ENCODE results near the gene NISCH. TPM values are rescaled to one million over a fixed set of nuclear protein-coding genes. Genes with fewer than 3 reads are reported as not detected.

NISCH gene
- polyA plus RNA-seq, 2 of the 4 experiments (the other 2 are of a cell fraction), result 17.3 to 18.2 TPM

DNA sequence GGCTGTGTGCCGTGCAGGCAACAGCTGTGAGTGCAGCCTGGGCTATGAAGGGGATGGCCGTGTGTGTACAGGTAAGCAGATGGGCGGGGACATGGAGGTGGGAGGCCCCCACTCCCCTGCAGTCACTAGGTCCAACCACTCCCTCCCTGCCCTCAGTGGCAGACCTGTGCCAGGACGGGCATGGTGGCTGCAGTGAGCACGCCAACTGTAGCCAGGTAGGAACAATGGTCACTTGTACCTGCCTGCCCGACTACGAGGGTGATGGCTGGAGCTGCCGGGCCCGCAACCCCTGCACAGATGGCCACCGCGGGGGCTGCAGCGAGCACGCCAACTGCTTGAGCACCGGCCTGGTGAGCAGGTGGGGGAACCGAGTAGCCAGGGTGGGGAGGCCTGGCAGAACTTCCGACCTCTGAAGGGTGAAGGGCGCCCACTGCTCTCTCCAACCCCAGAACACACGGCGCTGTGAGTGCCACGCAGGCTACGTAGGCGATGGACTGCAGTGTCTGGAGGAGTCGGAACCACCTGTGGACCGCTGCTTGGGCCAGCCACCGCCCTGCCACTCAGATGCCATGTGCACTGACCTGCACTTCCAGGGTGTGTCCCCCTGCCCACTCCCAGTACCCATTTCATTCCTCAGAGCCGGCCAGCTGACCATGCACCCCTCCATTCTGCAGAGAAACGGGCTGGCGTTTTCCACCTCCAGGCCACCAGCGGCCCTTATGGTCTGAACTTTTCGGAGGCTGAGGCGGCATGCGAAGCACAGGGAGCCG lies 66.7 kb downstream of the NISCH start:
- FAIRE-seq, result no peak
- H3K27ac ChIP-seq, result no peak overlapping the region

DNA sequence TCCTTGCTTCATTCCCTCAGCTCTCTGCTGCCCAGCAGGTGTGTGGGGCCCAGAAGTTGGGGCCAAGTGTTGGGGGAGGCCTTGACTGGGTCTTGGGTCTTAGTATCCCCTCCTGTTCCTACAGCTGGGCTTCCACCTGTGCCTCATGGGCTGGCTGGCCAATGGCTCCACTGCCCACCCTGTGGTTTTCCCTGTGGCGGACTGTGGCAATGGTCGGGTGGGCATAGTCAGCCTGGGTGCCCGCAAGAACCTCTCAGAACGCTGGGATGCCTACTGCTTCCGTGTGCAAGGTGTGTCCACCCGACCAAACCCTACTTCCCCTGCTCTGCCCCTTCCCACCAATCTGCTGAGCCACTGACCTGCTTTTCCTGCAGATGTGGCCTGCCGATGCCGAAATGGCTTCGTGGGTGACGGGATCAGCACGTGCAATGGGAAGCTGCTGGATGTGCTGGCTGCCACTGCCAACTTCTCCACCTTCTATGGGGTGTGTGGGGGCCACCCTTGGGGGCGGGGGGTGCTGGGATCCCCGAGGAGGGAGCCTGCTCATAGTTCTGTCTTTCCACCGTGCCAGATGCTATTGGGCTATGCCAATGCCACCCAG lies 67.3 kb downstream of the NISCH start:
- ATAC-seq, result no peak
- POLR2A ChIA-PET, result no interaction called here
- Histone ChIP-seq H3K27ac (no peak overlapping the region), H3K4me2 (no peak overlapping the region), H3K9me3 (no peaks in the 10 kb centered on the region), H3K4me1 (no peaks in the 10 kb centered on the region), H3K4me3 (no peak overlapping the region)
- no peak for TF ChIP-seq CHD4 (IDR thresholded peaks at IDR 0.05; ENCODE audit: borderline replicate concordance)
- no peak for TF ChIP-seq ZC3H11A (IDR thresholded peaks at IDR 0.05)
- TF ChIP-seq JUN (IDR thresholded peaks at IDR 0.05), result no peak
- CTCF ChIA-PET, result interaction anchor here (2.0 kb wide), 1 partner anchor 13 kb away, joined by 6 read pairs; the partner anchor contains the start of gene UQCC5
- FAIRE-seq, result no peak
- 82% methylated on average over 2 of the region's 14 CpGs for WGBS (ENCODE audit: missing lambda C conversion rate)
- DNase-seq (ENCODE audit: low read depth in 1 of 2, low spot score in 1 of 2), result no peak

More for the DNA sequence above, 66.7 kb downstream of the NISCH start:
- 95% methylated on average over 28 of the region's 33 CpGs for WGBS (ENCODE audit: missing lambda C conversion rate)
- no peak for DNase-seq (ENCODE audit: low read depth in 1 of 2, low spot score in 1 of 2)
- Histone ChIP-seq H3K4me3 (no peak overlapping the region), H3K4me1 (no peaks in the 10 kb centered on the region), H3K9me3 (no peaks in the 10 kb centered on the region), H3K4me2 (no peak overlapping the region)
- no peak for ATAC-seq
- ChIA-PET CTCF (interaction anchor here (2.0 kb wide), 1 partner anchor 14 kb away, joined by 6 read pairs; the partner anchor contains the start of gene UQCC5), POLR2A (no interaction called here)
- no peak for TF ChIP-seq FOSB (CRISPR knock-in tag; IDR thresholded peaks at IDR 0.05)
- no peak for TF ChIP-seq POLR2AphosphoS2 (conservative IDR thresholded peaks at IDR 0.05; ENCODE audit: low read length)
- no peak for TF ChIP-seq HOXB13 (CRISPR knock-in tag; IDR thresholded peaks at IDR 0.05; ENCODE audit: low read depth)
- TF ChIP-seq, protein P1, sequence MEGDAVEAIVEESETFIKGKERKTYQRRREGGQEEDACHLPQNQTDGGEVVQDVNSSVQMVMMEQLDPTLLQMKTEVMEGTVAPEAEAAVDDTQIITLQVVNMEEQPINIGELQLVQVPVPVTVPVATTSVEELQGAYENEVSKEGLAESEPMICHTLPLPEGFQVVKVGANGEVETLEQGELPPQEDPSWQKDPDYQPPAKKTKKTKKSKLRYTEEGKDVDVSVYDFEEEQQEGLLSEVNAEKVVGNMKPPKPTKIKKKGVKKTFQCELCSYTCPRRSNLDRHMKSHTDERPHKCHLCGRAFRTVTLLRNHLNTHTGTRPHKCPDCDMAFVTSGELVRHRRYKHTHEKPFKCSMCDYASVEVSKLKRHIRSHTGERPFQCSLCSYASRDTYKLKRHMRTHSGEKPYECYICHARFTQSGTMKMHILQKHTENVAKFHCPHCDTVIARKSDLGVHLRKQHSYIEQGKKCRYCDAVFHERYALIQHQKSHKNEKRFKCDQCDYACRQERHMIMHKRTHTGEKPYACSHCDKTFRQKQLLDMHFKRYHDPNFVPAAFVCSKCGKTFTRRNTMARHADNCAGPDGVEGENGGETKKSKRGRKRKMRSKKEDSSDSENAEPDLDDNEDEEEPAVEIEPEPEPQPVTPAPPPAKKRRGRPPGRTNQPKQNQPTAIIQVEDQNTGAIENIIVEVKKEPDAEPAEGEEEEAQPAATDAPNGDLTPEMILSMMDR (IDR thresholded peaks at IDR 0.05), result no peak
- TF ChIP-seq NPAS2 (CRISPR knock-in tag; IDR thresholded peaks at IDR 0.05; ENCODE audit: borderline replicate concordance), result no peak
- TF ChIP-seq ZNF302 (CRISPR knock-in tag; IDR thresholded peaks at IDR 0.05), result no peak
- no peak for TF ChIP-seq GATA3 (IDR thresholded peaks at IDR 0.05; ENCODE audit: borderline replicate concordance)
- no peak for TF ChIP-seq NR3C1 (IDR thresholded peaks at IDR 0.05)
- no peak for TF ChIP-seq ZSCAN20 (CRISPR knock-in tag; IDR thresholded peaks at IDR 0.05)
- TF ChIP-seq, protein P2, sequence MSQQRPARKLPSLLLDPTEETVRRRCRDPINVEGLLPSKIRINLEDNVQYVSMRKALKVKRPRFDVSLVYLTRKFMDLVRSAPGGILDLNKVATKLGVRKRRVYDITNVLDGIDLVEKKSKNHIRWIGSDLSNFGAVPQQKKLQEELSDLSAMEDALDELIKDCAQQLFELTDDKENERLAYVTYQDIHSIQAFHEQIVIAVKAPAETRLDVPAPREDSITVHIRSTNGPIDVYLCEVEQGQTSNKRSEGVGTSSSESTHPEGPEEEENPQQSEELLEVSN (IDR thresholded peaks at IDR 0.05; ENCODE audit: borderline replicate concordance, low read depth), result no peak
- no peak for TF ChIP-seq EHF (CRISPR knock-in tag; IDR thresholded peaks at IDR 0.05)
- TF ChIP-seq CBX2 (IDR thresholded peaks at IDR 0.05; ENCODE audit: borderline replicate concordance, low read depth), result no peak
- no peak for TF ChIP-seq FOXS1 (CRISPR knock-in tag; IDR thresholded peaks at IDR 0.05)
- TF ChIP-seq, protein P3, sequence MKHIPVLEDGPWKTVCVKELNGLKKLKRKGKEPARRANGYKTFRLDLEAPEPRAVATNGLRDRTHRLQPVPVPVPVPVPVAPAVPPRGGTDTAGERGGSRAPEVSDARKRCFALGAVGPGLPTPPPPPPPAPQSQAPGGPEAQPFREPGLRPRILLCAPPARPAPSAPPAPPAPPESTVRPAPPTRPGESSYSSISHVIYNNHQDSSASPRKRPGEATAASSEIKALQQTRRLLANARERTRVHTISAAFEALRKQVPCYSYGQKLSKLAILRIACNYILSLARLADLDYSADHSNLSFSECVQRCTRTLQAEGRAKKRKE (CRISPR knock-in tag; IDR thresholded peaks at IDR 0.05; ENCODE audit: low read depth), result no peak
- no peak for TF ChIP-seq CEBPB (IDR thresholded peaks at IDR 0.05)
- TF ChIP-seq RFX5 (IDR thresholded peaks at IDR 0.05), result no peak
- TF ChIP-seq CHD4 (IDR thresholded peaks at IDR 0.05; ENCODE audit: borderline replicate concordance), result no peak
- TF ChIP-seq HOXA7 (CRISPR knock-in tag; IDR thresholded peaks at IDR 0.05), result no peak
